Heart right ventricle (tissue), 16 donors: ENCODE data around the gene SAMD3. TPM values are rescaled to one million over a fixed set of nuclear protein-coding genes. Genes with fewer than 3 reads are reported as not detected.
"Not testable (repeated sequence)": the region's sequence is repeated elsewhere in the genome, so short reads cannot be mapped to it uniquely, and the experiment has no call there.

ENCODE experiments used
- ATAC-seq, 8 donors: fragments of 200-7000 bp; cut with Tn5 transposase; one replicate each; pipeline ENCODE4 v1.9.1; 2020; ENCODE audit warnings: mild to moderate bottlenecking in 8 of 8, moderate library complexity in 8 of 8, moderate number of reproducible peaks in 1 of 8
- DNase-seq, 2 donors: peaks; one replicate each; pipeline ENCODE4 v3.0.0-alpha.2; 2020
- H3K27ac ChIP-seq, 10 donors: fragments of 200-600 bp; sonication (generic) in 2 of 10; one replicate each; pipeline versions ENCODE4 v1.5.0 to v1.8.0; 2020 to 2022; ENCODE audit warnings: mild to moderate bottlenecking in 3 of 10
- H3K27me3 ChIP-seq, 7 donors: fragments of 200-600 bp; one replicate each; pipeline ENCODE4 v1.8.0; 2021 to 2022; ENCODE audit warnings: mild to moderate bottlenecking in 2 of 7
- H3K36me3 ChIP-seq, 9 donors: fragments of 200-600 bp; sonication (generic) in 1 of 9; one replicate each; pipeline versions ENCODE4 v1.5.0 to v1.8.0; 2020 to 2022; ENCODE audit warnings: mild to moderate bottlenecking in 2 of 9
- H3K4me1 ChIP-seq, 9 donors: fragments of 200-600 bp; sonication (generic) in 1 of 9; one replicate each; pipeline versions ENCODE4 v1.5.0 to v1.8.0; 2020 to 2022; ENCODE audit warnings: mild to moderate bottlenecking in 4 of 9
- H3K4me3 ChIP-seq, 10 donors: fragments of 200-600 bp; sonication (generic) in 2 of 10; one replicate each; pipeline versions ENCODE4 v1.5.0 to v1.8.0; 2020 to 2022; ENCODE audit warnings: mild to moderate bottlenecking in 7 of 10, moderate library complexity in 2 of 10
- H3K9me3 ChIP-seq, 11 donors: fragments of 200-600 bp in 10 of 11; sonication (generic) in 2 of 11; one replicate each; pipeline versions ENCODE4 v1.5.0 to v1.8.0; 2013 to 2022; ENCODE audit warnings: mild to moderate bottlenecking in 2 of 11, control low read depth in 1 of 11, moderate library complexity in 1 of 11
- CTCF ChIP-seq, 9 donors: fragments of 200-600 bp; sonication (generic) in 2 of 9; IDR thresholded peaks; one replicate each; pipeline versions ENCODE4 v1.5.0 to v1.8.0; 2021 to 2022; ENCODE audit warnings: antibody characterized with exemption in 9 of 9, mild to moderate bottlenecking in 5 of 9, moderate library complexity in 1 of 9
- WGBS, 2 donors: extraction: QIAGEN DNeasy Blood & Tissue Kit; methylation state at CpG; one replicate each; pipeline ENCODE4 v1.1.7; 2013; ENCODE audit warnings: inconsistent platforms in 1 of 2; 5-methylcytosine and 5-hydroxymethylcytosine counted together
- intact Hi-C, 10 donors: fragments of 100-400 bp; cut with DNase I; formaldehyde crosslinking; loops; one replicate each; pipeline versions ENCODE4 v1.11.1 to v1.14.2; 2022
- polyA plus RNA-seq, 2 donors: library from polyadenylated mRNA; stranded (reverse); fragments of 200-250 nt; gene quantifications; one replicate each; pipeline ENCODE4 v1.2.3, GENCODE V29; 2013
- total RNA-seq, 10 donors: library from RNA; stranded (reverse); fragmentation: NEBNext Ultra II Directional in 3 of 10; extraction: Animal tissue kit (Norgen Biotek cat#: 25700) in 3 of 10; gene quantifications; one replicate each; pipeline versions ENCODE4 v1.2.1 to v1.2.4, GENCODE V29; 2021 to 2023
- donor health status: Arrhythmogenic right ventricular cardiomyopathy.
- donor health status: ischemic (EF 13 %, LVEDD 7.1; RV severe dilation, severe dysfunction).
- donor health status: healthy with polysubstance abuse.
- donor health status: DM: no; HTN: yes; CAD: no.
- donor health status: DM: no; HTN: no; CAD: no.
- donor health status: ischemic (EF 25% LVEDD 6.9; RV normal size, moderate dysfunction).
- donor health status: ischemic (EF 25% LVEDD 5.7; RV mildly dilated, moderate dysfunction).
- donor health status: healthy.
- donor health status: DM: yes; HTN: yes; CAD: no.
- donor health status: Ischemic cardiomyopathy.
- donor health status: ischemic (EF 35%, LVEDD 5.7; RV mildly dilated, moderate dysfunction).
- donor health status: nonischemic (EF 11% LVEDD 7.7; RV severe dilation, severe dysfunction).
- donor health status: DM: yes; HTN: yes; CAD: no.
- donor health status: PGD.
- donor health status: ischemic (EF 29% LVEDD 5.4; RV normal size, mild dysfunction).
- donor health status: nonischemic (EF 23%, LVEDD 6.1; RV moderate dilation, normal function).

SAMD3 gene
- total and polyA plus RNA-seq, 12 donors = 0.12 to 3.1 (median 0.51) TPM; not detected in 7

GRCh38 chr6:130156908-130157307 is 65.8 kb downstream of the SAMD3 start:
- no peaks in the 10 kb centered on the region for H3K36me3 ChIP-seq
- no peaks in the 10 kb centered on the region for H3K27me3 ChIP-seq
- no peak for TF ChIP-seq CTCF (IDR thresholded peaks at IDR 0.05)
- no peak for ATAC-seq
- no peak overlapping the region for H3K27ac ChIP-seq
- DNase-seq = no peak
- intact Hi-C loops = no loop called here
- WGBS, 2 donors = 93 to 95% methylated on average over 5 of the region's 5 CpGs
- peaks cover 0 to 11% (median 0%) of the 10 kb centered on the region in 11 donors for H3K9me3 ChIP-seq
- H3K4me3 ChIP-seq = no peak overlapping the region
- H3K4me1 ChIP-seq = no peaks in the 10 kb centered on the region

- ATAC-seq (no peak), DNase-seq (no peak)
- Histone ChIP-seq H3K27ac (no peak overlapping the region), H3K4me3 (no peak overlapping the region), H3K27me3 (no peaks in the 10 kb centered on the region), H3K9me3 (peaks cover 0 to 7% (median 0%) of the 10 kb centered on the region in 11 donors), H3K4me1 (no peaks in the 10 kb centered on the region), H3K36me3 (no peaks in the 10 kb centered on the region)
- intact Hi-C loops = no loop called here
- no peak for TF ChIP-seq CTCF (IDR thresholded peaks at IDR 0.05)
- 85 to 86% methylated on average over 6 of the region's 6 CpGs for WGBS, 2 donors
Observed at GRCh38 chr6:130152908-130153510, 69.7 kb downstream of the SAMD3 start.

- DNase-seq (no peak), ATAC-seq (no peak)
- intact Hi-C loops = no loop called here
- WGBS, 2 donors = 56 to 66% methylated on average over 6 to 8 of the region's 8 CpGs
- no peak for TF ChIP-seq CTCF (IDR thresholded peaks at IDR 0.05)
- H3K27ac ChIP-seq = no peak overlapping the region
- no peaks in the 10 kb centered on the region for H3K27me3 ChIP-seq
- H3K4me3 ChIP-seq = no peak overlapping the region
- H3K9me3 ChIP-seq = peaks cover 0 to 7% (median 0%) of the 10 kb centered on the region in 11 donors
- no peaks in the 10 kb centered on the region for H3K36me3 ChIP-seq
- H3K4me1 ChIP-seq = no peaks in the 10 kb centered on the region
Observed at GRCh38 chr6:130150906-130151305, 71.8 kb downstream of the SAMD3 start.

- DNase-seq, ATAC-seq, H3K36me3 ChIP-seq, H3K9me3 ChIP-seq, H3K4me3 ChIP-seq, H3K4me1 ChIP-seq, H3K27ac ChIP-seq, H3K27me3 ChIP-seq, intact Hi-C loops: not testable (repeated sequence)
- 71 to 85% methylated on average over 2 of the region's 2 CpGs for WGBS, 2 donors
Observed at GRCh38 chr6:130149016-130149415, 73.7 kb downstream of the SAMD3 start.

- WGBS, 2 donors = 84% methylated on average over 7 of the region's 7 CpGs
- ATAC-seq = no peak
- Histone ChIP-seq H3K36me3 (peaks cover 0 to 3% (median 0%) of the 10 kb centered on the region in 9 donors), H3K9me3 (peaks cover 0 to 7% (median 0%) of the 10 kb centered on the region in 11 donors), H3K4me3 (no peak overlapping the region), H3K27me3 (no peaks in the 10 kb centered on the region), H3K27ac (no peak overlapping the region), H3K4me1 (no peaks in the 10 kb centered on the region)
- peak in 1 of 9 donors; percentile 23 for TF ChIP-seq CTCF (IDR thresholded peaks at IDR 0.05)
- no peak for DNase-seq
- intact Hi-C loops = no loop called here
Observed at GRCh38 chr6:130148181-130148580, 74.6 kb downstream of the SAMD3 start.
